ENCODE data around the gene METTL5.
"Not testable (repeated sequence)": the region's sequence is repeated elsewhere in the genome, so short reads cannot be mapped to it uniquely, and the experiment has no call there.

METTL5 gene

DNA sequence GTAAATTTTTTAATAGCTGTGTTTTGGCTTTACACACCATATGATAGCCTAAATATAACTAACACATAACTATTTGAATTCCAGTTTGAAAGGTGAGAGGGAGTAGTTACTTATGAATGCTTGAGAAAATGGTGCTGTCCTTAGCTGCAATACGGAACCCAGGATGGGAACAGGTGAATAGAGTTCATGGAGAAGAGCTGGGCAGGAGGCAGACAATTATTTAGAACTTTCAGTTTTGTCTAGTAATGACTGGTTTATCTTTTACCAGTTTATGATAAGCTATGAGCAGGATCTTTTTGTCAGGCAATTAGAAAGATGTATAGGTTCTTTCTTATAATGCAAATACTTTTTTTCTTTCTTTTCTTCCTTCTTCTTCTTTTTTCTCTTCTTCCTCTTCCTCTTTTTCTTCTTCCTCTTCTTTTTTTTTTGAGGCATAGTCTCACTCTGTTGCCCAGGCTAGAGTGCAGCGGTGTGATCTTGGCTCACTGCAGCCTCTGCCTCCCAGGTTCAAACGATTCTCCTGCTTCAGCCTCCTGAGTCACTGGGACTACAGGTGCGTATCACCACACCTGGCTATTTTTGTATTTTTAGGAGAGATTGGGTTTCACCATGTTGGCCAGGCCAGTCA is 28.4 kb upstream of the METTL5 start:
- FAIRE-seq: no peak
- DNase-seq (ENCODE audit: insufficient read length): no peak

GRCh38 chr2:169849710-169850109 is 25.0 kb upstream of the METTL5 start:
- FAIRE-seq (no peak), DNase-seq (ENCODE audit: insufficient read length) (no peak)
- TF ChIP-seq TAF1 (IDR thresholded peaks at IDR 0.05; ENCODE audit: borderline replicate concordance, low read depth, low read length): no peak
- TF ChIP-seq POLR2A (IDR thresholded peaks at IDR 0.05; ENCODE audit: low read depth, low read length): no peak
- no peak for TF ChIP-seq POLR2AphosphoS5 (IDR thresholded peaks at IDR 0.05; ENCODE audit: low read depth, low read length)

More for the DNA sequence above, 28.4 kb upstream of the METTL5 start:
- no peak for TF ChIP-seq POLR2A (IDR thresholded peaks at IDR 0.05; ENCODE audit: low read depth, low read length)
- no peak for TF ChIP-seq POLR2AphosphoS5 (IDR thresholded peaks at IDR 0.05; ENCODE audit: low read depth, low read length)
- TF ChIP-seq TAF1 (IDR thresholded peaks at IDR 0.05; ENCODE audit: borderline replicate concordance, low read depth, low read length): no peak

GRCh38 chr2:169848959-169849693 is 24.4 kb upstream of the METTL5 start:
- not testable (repeated sequence) for DNase-seq (ENCODE audit: insufficient read length); FAIRE-seq

DNA sequence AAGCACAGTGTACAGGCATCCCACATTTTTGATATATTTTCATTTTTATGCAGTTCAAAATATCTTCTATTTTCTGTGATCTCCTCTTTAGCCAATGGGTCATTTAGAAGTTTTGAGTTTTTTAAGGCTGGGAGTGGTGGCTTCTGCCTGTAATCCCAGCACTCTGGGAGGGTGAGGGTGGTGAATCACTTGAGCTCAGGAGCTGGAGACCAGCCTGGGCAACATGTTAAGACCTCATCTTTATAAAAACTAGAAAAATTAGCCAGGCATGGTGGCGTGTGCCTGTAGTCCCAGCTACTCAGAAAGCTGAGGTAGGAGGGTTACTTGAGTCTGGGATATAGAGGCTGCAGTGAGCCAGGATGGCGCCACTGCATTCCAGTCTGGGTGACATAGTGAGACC is 20.3 kb upstream of the METTL5 start:
- FAIRE-seq (no peak), DNase-seq (ENCODE audit: insufficient read length) (no peak)
- no peak for TF ChIP-seq TAF1 (IDR thresholded peaks at IDR 0.05; ENCODE audit: borderline replicate concordance, low read depth, low read length)
- TF ChIP-seq POLR2A (IDR thresholded peaks at IDR 0.05; ENCODE audit: low read depth, low read length): no peak
- TF ChIP-seq POLR2AphosphoS5 (IDR thresholded peaks at IDR 0.05; ENCODE audit: low read depth, low read length): no peak

DNA sequence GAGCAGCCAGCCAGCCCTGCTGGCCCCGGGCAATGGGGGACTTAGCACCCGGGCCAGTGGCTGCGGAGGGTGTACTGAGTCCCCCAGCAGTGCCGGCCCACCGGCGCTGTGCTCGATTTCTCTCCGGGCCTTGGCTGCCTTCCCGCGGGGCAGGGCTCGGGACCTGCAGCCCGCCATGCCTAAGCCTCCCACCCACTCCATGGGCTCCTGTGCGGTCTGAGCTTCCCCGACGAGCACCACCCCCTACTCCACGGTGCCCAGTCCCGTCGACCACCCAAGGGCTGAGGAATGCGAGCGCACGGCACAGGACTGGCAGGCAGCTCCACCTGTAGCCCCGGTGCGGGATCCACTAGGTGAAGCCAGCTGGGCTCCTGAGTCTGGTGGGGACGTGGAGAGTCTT is 16.9 kb upstream of the METTL5 start:
- FAIRE-seq; DNase-seq (ENCODE audit: insufficient read length): not testable (repeated sequence)

- DNase-seq (ENCODE audit: insufficient read length): no peak
- FAIRE-seq: no peak
- TF ChIP-seq TAF1 (IDR thresholded peaks at IDR 0.05; ENCODE audit: borderline replicate concordance, low read depth, low read length): no peak
- no peak for TF ChIP-seq POLR2AphosphoS5 (IDR thresholded peaks at IDR 0.05; ENCODE audit: low read depth, low read length)
- TF ChIP-seq POLR2A (IDR thresholded peaks at IDR 0.05; ENCODE audit: low read depth, low read length): no peak
Observed at GRCh38 chr2:169840747-169841142, 16.0 kb upstream of the METTL5 start.

DNA sequence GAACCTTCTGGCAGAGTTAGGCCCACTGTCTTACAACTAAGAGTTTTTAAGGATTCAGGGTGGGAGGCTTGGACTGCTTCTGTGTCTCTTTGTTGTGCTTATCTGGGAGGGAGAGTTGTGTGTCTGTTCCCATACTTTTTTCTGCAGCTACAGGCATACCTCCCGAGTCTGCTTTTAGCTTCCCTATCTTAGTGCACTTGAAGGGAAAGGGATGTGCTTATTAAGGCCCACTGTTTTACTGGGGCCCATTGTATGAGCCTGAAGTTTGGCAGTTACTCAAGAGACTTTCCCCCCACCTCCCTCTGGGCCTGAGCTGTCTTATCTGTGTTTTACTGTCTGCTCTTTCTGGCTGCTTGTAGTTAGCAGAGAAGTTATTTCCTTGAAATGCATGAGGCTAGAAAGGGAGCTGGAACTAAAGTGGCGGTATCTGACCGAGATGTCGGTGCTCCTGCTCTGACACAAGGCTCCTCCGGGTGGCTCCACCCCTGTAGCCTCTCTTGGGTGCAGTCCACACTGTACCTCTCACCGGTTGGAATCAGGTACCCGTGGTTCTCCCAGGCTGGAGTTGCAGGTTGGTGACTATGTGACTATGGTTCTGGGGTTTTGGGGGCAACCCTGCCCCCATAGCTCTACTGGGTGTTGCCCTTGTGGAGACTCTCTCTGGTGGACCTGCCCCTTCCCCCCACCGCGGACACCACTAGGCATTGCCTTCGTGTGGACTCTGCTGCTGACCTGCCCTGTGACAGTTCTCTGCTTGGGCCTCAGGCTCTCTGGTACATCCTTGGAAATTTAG is 15.4 kb upstream of the METTL5 start:
- FAIRE-seq: no peak
- no peak for TF ChIP-seq TAF1 (IDR thresholded peaks at IDR 0.05; ENCODE audit: borderline replicate concordance, low read depth, low read length)
- no peak for TF ChIP-seq POLR2A (IDR thresholded peaks at IDR 0.05; ENCODE audit: low read depth, low read length)
- no peak for TF ChIP-seq POLR2AphosphoS5 (IDR thresholded peaks at IDR 0.05; ENCODE audit: low read depth, low read length)
- DNase-seq (ENCODE audit: insufficient read length): no peak

DNA sequence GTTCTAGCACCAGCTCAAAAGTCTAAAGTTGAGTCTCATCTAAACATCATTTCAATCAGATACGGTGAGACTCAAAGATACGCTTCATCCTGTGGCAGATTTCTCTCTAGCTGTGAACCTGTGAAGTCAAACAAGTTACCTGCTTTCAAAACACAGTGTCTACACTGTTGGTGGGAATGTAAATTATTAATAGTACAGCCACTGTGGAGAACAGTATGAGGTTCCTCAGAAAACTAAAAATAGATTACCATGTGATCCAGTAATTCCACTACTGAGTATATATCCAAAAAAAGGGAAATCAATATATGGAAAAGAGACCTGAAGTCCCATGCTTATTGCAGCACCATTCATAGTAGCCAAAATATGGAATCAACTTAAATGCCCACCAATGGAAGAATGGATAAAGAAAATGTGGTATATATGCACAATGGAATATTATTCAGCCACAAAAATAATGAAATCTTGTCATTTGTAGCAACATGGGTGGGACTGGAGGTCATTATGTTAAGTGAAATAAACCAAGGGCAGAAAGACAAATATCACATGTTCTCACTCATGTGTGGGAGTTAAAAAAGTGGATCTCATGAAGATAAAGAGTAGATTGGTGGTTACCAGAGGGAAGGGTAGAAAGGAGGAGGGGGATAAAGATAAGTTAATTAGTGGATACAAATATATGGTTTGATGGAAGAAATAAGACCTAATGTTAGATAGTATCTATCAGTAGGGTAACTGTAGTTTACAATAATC is 14.2 kb upstream of the METTL5 start:
- no peak for TF ChIP-seq POLR2AphosphoS5 (IDR thresholded peaks at IDR 0.05; ENCODE audit: low read depth, low read length)
- no peak for TF ChIP-seq TAF1 (IDR thresholded peaks at IDR 0.05; ENCODE audit: borderline replicate concordance, low read depth, low read length)
- no peak for TF ChIP-seq POLR2A (IDR thresholded peaks at IDR 0.05; ENCODE audit: low read depth, low read length)
- DNase-seq (ENCODE audit: insufficient read length) (no peak), FAIRE-seq (no peak)

DNA sequence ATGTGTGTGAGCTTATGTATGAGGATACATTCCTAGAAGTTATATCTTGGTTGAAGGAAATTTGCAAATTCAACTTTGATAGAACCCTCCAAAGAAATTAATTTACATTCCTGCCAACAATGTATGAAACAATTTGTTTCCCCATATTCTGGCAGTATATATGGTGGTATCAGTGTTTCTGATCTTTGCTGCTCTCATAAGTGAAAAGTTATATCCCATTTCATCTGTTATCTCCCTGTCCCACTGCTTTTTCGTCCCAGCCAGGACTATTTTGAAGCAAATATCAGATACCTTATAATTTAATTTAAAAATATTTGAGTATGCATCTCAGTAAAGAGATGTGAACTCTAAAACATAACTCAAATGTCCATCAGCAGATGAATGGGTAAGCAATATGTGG is 9.7 kb upstream of the METTL5 start:
- TF ChIP-seq POLR2A (IDR thresholded peaks at IDR 0.05; ENCODE audit: low read depth, low read length) (no peak), TAF1 (IDR thresholded peaks at IDR 0.05; ENCODE audit: borderline replicate concordance, low read depth, low read length) (no peak), POLR2AphosphoS5 (IDR thresholded peaks at IDR 0.05; ENCODE audit: low read depth, low read length) (no peak)
- DNase-seq (ENCODE audit: insufficient read length): no peak
- FAIRE-seq: no peak

GRCh38 chr2:169828141-169828811 is 3.6 kb upstream of the METTL5 start:
- peak; percentile 38 for DNase-seq (ENCODE audit: insufficient read length)
- no peak for FAIRE-seq
- TF ChIP-seq POLR2A (IDR thresholded peaks at IDR 0.05; ENCODE audit: low read depth, low read length): no peak
- no peak for TF ChIP-seq TAF1 (IDR thresholded peaks at IDR 0.05; ENCODE audit: borderline replicate concordance, low read depth, low read length)
- no peak for TF ChIP-seq POLR2AphosphoS5 (IDR thresholded peaks at IDR 0.05; ENCODE audit: low read depth, low read length)
